K562 (cell line): ENCODE measurements around the gene OR8G5. TPM values are rescaled to one million over a fixed set of nuclear protein-coding genes. Genes with fewer than 3 reads are reported as not detected.
"Not testable (repeated sequence)": the region's sequence is repeated elsewhere in the genome, so short reads cannot be mapped to it uniquely, and the experiment has no call there.

Experiments used
- ATAC-seq: fragments of 200-7000 bp; cut with Tn5 transposase; 3 replicates; pipeline ENCODE4 v1.9.1; 2020; ENCODE audit warnings: moderate library complexity
- BruUV-seq: library from RNA; stranded (reverse); fragments of 400-500 nt; replicated peaks from 2 replicates; lab custom pipeline; 2021; lab: Mats Ljungman, UMichigan
- CTCF ChIA-PET: fragments of 300-600 bp; formaldehyde crosslinking; extraction: SDS; loops from one replicate; lab custom pipeline; 2021; ENCODE audit warnings: low intra/inter-chr PET ratio; lab: Yijun Ruan, JAX
- POLR2A ChIA-PET: fragments of 300-600, 350-650 bp; sonication (Branson Sonifier 250); formaldehyde crosslinking; extraction: SDS; loops from one replicate; lab custom pipeline; 2021; ENCODE audit warnings: antibody characterized with exemption, inconsistent platforms; lab: Yijun Ruan, JAX
- DNase-seq, 4 experiments: peaks; one replicate each; pipeline versions ENCODE4 v3.0.0 to v3.0.0-alpha.2; 2011 to 2018; ENCODE audit warnings: low spot score in 3 of 4, mixed read lengths in 3 of 4; ENCODE audit errors: extremely low read depth in 1 of 4
- FAIRE-seq: peaks from 2 replicates; lab custom pipeline; 2011; peaks lifted over from hg19 to GRCh38; lab: Jason Lieb, UNC
- H2AFZ ChIP-seq: 2 replicates; pipeline ENCODE4 v1.6.0; 2011; ENCODE audit warnings: low read depth, low read length, control low read depth, inconsistent platforms
- H3K27ac ChIP-seq: fragments of 200-600 bp; 3 replicates; pipeline ENCODE4 v1.8.0; 2011; ENCODE audit warnings: low read depth, mild to moderate bottlenecking, control low read depth, inconsistent platforms, low read length, moderate library complexity, mixed read lengths; ENCODE audit errors: extremely low read depth
- H3K27me3 ChIP-seq, 2 experiments: fragments of 300-600 bp in 1 of 2; 2 replicates in 1 of 2; 3 replicates in 1 of 2; pipeline versions ENCODE4 v1.6.0 to v1.8.0; 2011; ENCODE audit warnings: inconsistent platforms in 2 of 2, low read length in 2 of 2, mild to moderate bottlenecking in 1 of 2, mixed read lengths in 1 of 2, moderate library complexity in 1 of 2; ENCODE audit not compliant: control insufficient read depth in 2 of 2, insufficient read depth in 2 of 2
- H3K36me3 ChIP-seq: fragments of 300-600 bp; 3 replicates; pipeline ENCODE4 v1.8.0; 2011; ENCODE audit warnings: mild to moderate bottlenecking, low read length, inconsistent platforms; ENCODE audit not compliant: control insufficient read depth, insufficient read depth
- H3K4me1 ChIP-seq, 2 experiments: fragments of 200-600 bp in 1 of 2; replicated peaks in 1 of 2; 2 replicates in 1 of 2; 3 replicates in 1 of 2; pipeline versions ENCODE4 v1.5.1 to v1.8.0; 2011; ENCODE audit warnings: inconsistent platforms in 2 of 2, low read length in 2 of 2, mild to moderate bottlenecking in 1 of 2, mixed read lengths in 1 of 2, moderate library complexity in 1 of 2; ENCODE audit not compliant: control insufficient read depth in 2 of 2, insufficient read depth in 2 of 2
- H3K4me2 ChIP-seq: 2 replicates; pipeline ENCODE4 v1.6.1; 2011; ENCODE audit warnings: low read length, control low read depth, inconsistent platforms, mixed read lengths; ENCODE audit not compliant: insufficient read depth
- H3K4me3 ChIP-seq: fragments of 200-600 bp; sonication (generic), shearing (Covaris generic); 2 replicates; pipeline ENCODE4 v1.5.1; 2016; ENCODE audit warnings: control low read depth, inconsistent platforms
- H3K79me2 ChIP-seq: fragments of 200-600 bp; 3 replicates; pipeline ENCODE4 v1.8.0; 2011; ENCODE audit warnings: low read length, inconsistent platforms; ENCODE audit not compliant: control insufficient read depth, insufficient read depth
- H3K9ac ChIP-seq, 2 experiments: 2 replicates each; pipeline versions ENCODE4 v1.6.0 to v1.6.1; 2011; ENCODE audit warnings: low read depth in 2 of 2, low read length in 2 of 2, control low read depth in 1 of 2, inconsistent platforms in 1 of 2, mild to moderate bottlenecking in 1 of 2, mixed read lengths in 1 of 2; ENCODE audit not compliant: insufficient read depth in 1 of 2
- H3K9me1 ChIP-seq: one replicate; pipeline ENCODE4 v1.6.0; 2011; ENCODE audit warnings: inconsistent platforms, mild to moderate bottlenecking, low read length, moderate library complexity; ENCODE audit not compliant: control insufficient read depth, insufficient read depth
- H3K9me3 ChIP-seq: replicated peaks from 2 replicates; pipeline ENCODE4 v1.5.1; 2011; ENCODE audit warnings: low read depth, low read length, inconsistent platforms; ENCODE audit not compliant: control insufficient read depth, insufficient read depth
- H4K20me1 ChIP-seq: replicated peaks from 2 replicates; pipeline ENCODE4 v1.6.1; 2011; ENCODE audit warnings: low read length, inconsistent platforms, mixed read lengths; ENCODE audit not compliant: control insufficient read depth, insufficient read depth
- ATF1 ChIP-seq, 2 experiments: fragments of 450-650 bp in 1 of 2; IDR thresholded peaks; 2 replicates each; pipeline ENCODE4 v1.6.1; 2016; ENCODE audit warnings: missing compliant biosample characterization in 1 of 2, missing genetic modification characterization in 1 of 2
- CEBPG ChIP-seq, 3 experiments: fragments of 200-800 bp in 1 of 3; sonication (Bioruptor generic) in 1 of 3; sonication (generic) in 1 of 3; formaldehyde crosslinking in 1 of 3; IDR thresholded peaks in 2 of 3; conservative IDR thresholded peaks in 1 of 3; 2 replicates each; pipeline versions ENCODE4 v1.6.1 to v1.8.0; 2016 to 2022; ENCODE audit warnings: missing compliant biosample characterization in 2 of 3, missing genetic modification characterization in 2 of 3, mild to moderate bottlenecking in 1 of 3, missing genetic modification reagents in 1 of 3
- HDAC8 ChIP-seq: fragments of 450-650 bp; IDR thresholded peaks from 2 replicates; pipeline ENCODE4 v1.6.1; 2016; ENCODE audit warnings: mild to moderate bottlenecking, missing genetic modification characterization, moderate library complexity, missing compliant biosample characterization
- L3MBTL2 ChIP-seq: fragments of 450-650 bp; IDR thresholded peaks from 2 replicates; pipeline ENCODE4 v1.6.1; 2016; ENCODE audit warnings: mild to moderate bottlenecking, moderate library complexity
- MAFG ChIP-seq: fragments of 450-650 bp; conservative IDR thresholded peaks from 2 replicates; pipeline ENCODE4 v1.6.1; 2016; ENCODE audit warnings: missing genetic modification characterization, missing compliant biosample characterization
- NFE2 ChIP-seq: IDR thresholded peaks from 2 replicates; pipeline ENCODE4 v1.6.1; 2014; ENCODE audit warnings: antibody characterized with exemption, low read depth
- NFE2L1 ChIP-seq: fragments of 450-650 bp; IDR thresholded peaks from 2 replicates; pipeline ENCODE4 v1.6.1; 2016; ENCODE audit warnings: missing genetic modification characterization, low read depth, mild to moderate bottlenecking, missing compliant biosample characterization, moderate library complexity, borderline replicate concordance
- SOX6 ChIP-seq: fragments of 450-650 bp; IDR thresholded peaks from 2 replicates; pipeline ENCODE4 v1.6.1; 2014; ENCODE audit warnings: mild to moderate bottlenecking
- ZKSCAN8 ChIP-seq: fragments of 200-800 bp; sonication (Bioruptor generic); IDR thresholded peaks from 2 replicates; pipeline ENCODE4 v1.6.1; 2016; ENCODE audit warnings: missing genetic modification characterization, missing compliant biosample characterization
- WGBS: fragments of 100-300 bp; shearing (Covaris generic); methylation state at CpG from one replicate; pipeline ENCODE4 v1.1.6; 2016; ENCODE audit warnings: low coverage, mixed read lengths; ENCODE audit not compliant: insufficient coverage; ENCODE audit errors: missing lambda C conversion rate; 5-methylcytosine and 5-hydroxymethylcytosine counted together
- in situ Hi-C: fragments of 300-500 bp; cut with MboI; formaldehyde crosslinking; loops from 4 replicates; pipeline ENCODE4 v1.15.0; 2018; ENCODE audit warnings: inconsistent platforms, mixed read lengths
- intact Hi-C: fragments of 100-400 bp; cut with micrococcal nuclease; formaldehyde crosslinking; loops from 2 replicates; pipeline ENCODE4 v1.14.2; 2022
- polyA plus RNA-seq, 8 experiments: library from polyadenylated mRNA; depleted of rRNA in 4 of 8; stranded (reverse) in 5 of 8; unstranded in 3 of 8; fragments of >200 nt; fragmentation: Nextera tagmentation in 2 of 8; fragmentation: Illumina TruSeq in 1 of 8; extraction: Ambion mirVana in 2 of 8; extraction: Trizol in 1 of 8; gene quantifications; 2 replicates each; pipeline versions ENCODE4 v1.2.1 to v1.2.3, GENCODE V29; 2011 to 2014; ENCODE audit warnings: inconsistent platforms in 1 of 8, missing spikeins in 1 of 8
- total RNA-seq, 7 experiments: library from RNA; depleted of rRNA in 6 of 7; stranded (reverse); fragments of >200 nt in 6 of 7; fragmentation: Illumina TruSeq in 2 of 7; extraction: Trizol in 2 of 7; gene quantifications; 2 replicates each; pipeline versions ENCODE4 v1.2.1 to v1.2.3, GENCODE V29; 2011 to 2021; ENCODE audit warnings: low replicate concordance in 1 of 7
- TF ChIP-seq, protein P1 (sequence below), 2 experiments: fragments of 450-650 bp; formaldehyde crosslinking in 1 of 2; IDR thresholded peaks; 2 replicates each; pipeline versions ENCODE4 v1.4.0 to v1.6.1; 2014 to 2020; ENCODE audit warnings: mild to moderate bottlenecking in 2 of 2, borderline replicate concordance in 1 of 2, low read depth in 1 of 2

OR8G5 gene
- total and polyA plus RNA-seq, 9 of the 15 experiments (the other 6 are each of a cell fraction or from before 2014, with no cell fraction given), result 0.18 to 3.8 (median 1.7) TPM

DNA sequence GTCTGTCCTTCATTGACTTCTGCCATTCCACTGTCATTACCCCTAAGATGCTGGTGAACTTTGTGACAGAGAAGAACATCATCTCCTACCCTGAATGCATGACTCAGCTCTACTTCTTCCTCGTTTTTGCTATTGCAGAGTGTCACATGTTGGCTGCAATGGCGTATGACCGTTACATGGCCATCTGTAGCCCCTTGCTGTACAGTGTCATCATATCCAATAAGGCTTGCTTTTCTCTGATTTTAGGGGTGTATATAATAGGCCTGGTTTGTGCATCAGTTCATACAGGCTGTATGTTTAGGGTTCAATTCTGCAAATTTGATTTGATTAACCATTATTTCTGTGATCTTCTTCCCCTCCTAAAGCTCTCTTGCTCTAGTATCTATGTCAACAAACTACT lies 6.3 kb upstream of the OR8G5 start (continued):
- TF ChIP-seq ZKSCAN8, result 0 out of 2 replicates have a peak, but pooled peaks have one; percentile 12
- peak; percentile 47; the same call in 1 of the 2 replicates for TF ChIP-seq HDAC8 (tag)
- peak; percentile 53; the same call in 1 of the 2 replicates for TF ChIP-seq CEBPG (CRISPR knock-in tag; IDR thresholded peaks at IDR 0.05)
- TF ChIP-seq CEBPG (tag; conservative IDR thresholded peaks at IDR 0.05 in 1 of 2, IDR thresholded peaks at IDR 0.05 in 1 of 2), result peak in 1 of 2 experiments; percentile 37; a peak in 1 of 4 replicates
- peak; percentile 35; the same call in 1 of the 2 replicates for TF ChIP-seq NFE2L1

DNA sequence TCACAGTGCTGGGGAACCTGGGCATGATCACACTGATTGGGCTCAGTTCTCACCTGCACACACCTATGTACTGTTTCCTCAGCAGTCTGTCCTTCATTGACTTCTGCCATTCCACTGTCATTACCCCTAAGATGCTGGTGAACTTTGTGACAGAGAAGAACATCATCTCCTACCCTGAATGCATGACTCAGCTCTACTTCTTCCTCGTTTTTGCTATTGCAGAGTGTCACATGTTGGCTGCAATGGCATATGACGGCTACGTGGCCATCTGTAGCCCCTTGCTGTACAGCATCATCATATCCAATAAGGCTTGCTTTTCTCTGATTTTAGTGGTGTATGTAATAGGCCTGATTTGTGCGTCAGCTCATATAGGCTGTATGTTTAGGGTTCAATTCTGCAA lies 8.9 kb downstream of the OR8G5 start:
- H3K9ac ChIP-seq; H3K36me3 ChIP-seq; H3K27me3 ChIP-seq; H2AFZ ChIP-seq; H3K9me1 ChIP-seq; intact Hi-C loops; DNase-seq; H3K4me3 ChIP-seq; H3K9me3 ChIP-seq; H3K79me2 ChIP-seq; CTCF ChIA-PET; H4K20me1 ChIP-seq; H3K4me1 ChIP-seq; H3K4me2 ChIP-seq; in situ Hi-C loops; BruUV-seq; TF ChIP-seq ATF1 (CRISPR knock-in tag; IDR thresholded peaks at IDR 0.05): not testable (repeated sequence)
- POLR2A ChIA-PET, result interaction anchor here (1.3 to 1.4 kb wide), 2 partner anchors 9 to 12 kb away, joined by 4 read pairs; no protein-coding TSS in a partner anchor
- 61% methylated on average over 3 of the region's 4 CpGs for WGBS
- H3K27ac ChIP-seq, result 0 out of 3 replicates have a peak overlapping the region, but pooled peaks have one; percentile 18
- FAIRE-seq, result peak; percentile 65
- peak; percentile 44; the same call in 1 of the 3 replicates for ATAC-seq
- TF ChIP-seq SOX6 (0 out of 2 replicates have a peak, but pooled peaks have one; percentile 32), L3MBTL2 (peak; percentile 81), NFE2 (peak; percentile 58), ATF1 (tag; IDR thresholded peaks at IDR 0.05) (0 out of 2 replicates have a peak, but pooled peaks have one; percentile 20), MAFG (tag) (peak; percentile 89)
- TF ChIP-seq, protein P1, sequence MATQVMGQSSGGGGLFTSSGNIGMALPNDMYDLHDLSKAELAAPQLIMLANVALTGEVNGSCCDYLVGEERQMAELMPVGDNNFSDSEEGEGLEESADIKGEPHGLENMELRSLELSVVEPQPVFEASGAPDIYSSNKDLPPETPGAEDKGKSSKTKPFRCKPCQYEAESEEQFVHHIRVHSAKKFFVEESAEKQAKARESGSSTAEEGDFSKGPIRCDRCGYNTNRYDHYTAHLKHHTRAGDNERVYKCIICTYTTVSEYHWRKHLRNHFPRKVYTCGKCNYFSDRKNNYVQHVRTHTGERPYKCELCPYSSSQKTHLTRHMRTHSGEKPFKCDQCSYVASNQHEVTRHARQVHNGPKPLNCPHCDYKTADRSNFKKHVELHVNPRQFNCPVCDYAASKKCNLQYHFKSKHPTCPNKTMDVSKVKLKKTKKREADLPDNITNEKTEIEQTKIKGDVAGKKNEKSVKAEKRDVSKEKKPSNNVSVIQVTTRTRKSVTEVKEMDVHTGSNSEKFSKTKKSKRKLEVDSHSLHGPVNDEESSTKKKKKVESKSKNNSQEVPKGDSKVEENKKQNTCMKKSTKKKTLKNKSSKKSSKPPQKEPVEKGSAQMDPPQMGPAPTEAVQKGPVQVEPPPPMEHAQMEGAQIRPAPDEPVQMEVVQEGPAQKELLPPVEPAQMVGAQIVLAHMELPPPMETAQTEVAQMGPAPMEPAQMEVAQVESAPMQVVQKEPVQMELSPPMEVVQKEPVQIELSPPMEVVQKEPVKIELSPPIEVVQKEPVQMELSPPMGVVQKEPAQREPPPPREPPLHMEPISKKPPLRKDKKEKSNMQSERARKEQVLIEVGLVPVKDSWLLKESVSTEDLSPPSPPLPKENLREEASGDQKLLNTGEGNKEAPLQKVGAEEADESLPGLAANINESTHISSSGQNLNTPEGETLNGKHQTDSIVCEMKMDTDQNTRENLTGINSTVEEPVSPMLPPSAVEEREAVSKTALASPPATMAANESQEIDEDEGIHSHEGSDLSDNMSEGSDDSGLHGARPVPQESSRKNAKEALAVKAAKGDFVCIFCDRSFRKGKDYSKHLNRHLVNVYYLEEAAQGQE (IDR thresholded peaks at IDR 0.05; ENCODE audit: borderline replicate concordance), result 0 out of 2 replicates have a peak, but pooled peaks have one; percentile 8
- TF ChIP-seq, protein P1 (CRISPR knock-in tag; IDR thresholded peaks at IDR 0.05; ENCODE audit: low read depth), result not testable (repeated sequence)
